SJCRH30 (cell line): ENCODE measurements around the gene PHACTR4. TPM values are rescaled to one million over a fixed set of nuclear protein-coding genes. Genes with fewer than 3 reads are reported as not detected.
A peak's percentile ranks its signal among the peaks of the same experiment; 100 is the strongest.
"Not testable (repeated sequence)": the region's sequence is repeated elsewhere in the genome, so short reads cannot be mapped to it uniquely, and the experiment has no call there.

Experiments
- DNase-seq, 2 experiments: peaks; one replicate each; pipeline ENCODE4 v3.0.0-alpha.2; 2015 to 2020
- H3K27ac ChIP-seq: fragments of 250-450 bp; sonication (Bioruptor Pico); 2 replicates; pipeline ENCODE4 v1.5.1; 2020; ENCODE audit warnings: mild to moderate bottlenecking, moderate library complexity
- H3K27me3 ChIP-seq: fragments of 250-450 bp; sonication (Bioruptor Pico); 2 replicates; pipeline ENCODE4 v1.5.1; 2020; ENCODE audit warnings: mild to moderate bottlenecking, moderate library complexity
- H3K36me3 ChIP-seq: fragments of 250-450 bp; sonication (Bioruptor Pico); 2 replicates; pipeline ENCODE4 v1.5.1; 2020; ENCODE audit warnings: mild to moderate bottlenecking, moderate library complexity
- H3K4me1 ChIP-seq: fragments of 250-450 bp; sonication (Bioruptor Pico); 2 replicates; pipeline ENCODE4 v1.5.1; 2020; ENCODE audit warnings: mild to moderate bottlenecking, moderate library complexity
- H3K4me3 ChIP-seq: fragments of 250-450 bp; sonication (Bioruptor Pico); 2 replicates; pipeline ENCODE4 v1.5.1; 2020; ENCODE audit warnings: mild to moderate bottlenecking, moderate library complexity
- H3K9me3 ChIP-seq: fragments of 250-450 bp; sonication (Bioruptor Pico); replicated peaks from 2 replicates; pipeline ENCODE4 v1.5.1; 2020; ENCODE audit warnings: mild to moderate bottlenecking, moderate library complexity
- total RNA-seq: library from RNA; depleted of rRNA; stranded (reverse); fragments of >200 nt; shearing (Covaris generic); gene quantifications from 2 replicates; pipeline ENCODE4 v1.2.3, GENCODE V29; 2014; rRNA removed

Gene PHACTR4
- total RNA-seq = 30.6 and 38.2 TPM in 2 replicates

DNA sequence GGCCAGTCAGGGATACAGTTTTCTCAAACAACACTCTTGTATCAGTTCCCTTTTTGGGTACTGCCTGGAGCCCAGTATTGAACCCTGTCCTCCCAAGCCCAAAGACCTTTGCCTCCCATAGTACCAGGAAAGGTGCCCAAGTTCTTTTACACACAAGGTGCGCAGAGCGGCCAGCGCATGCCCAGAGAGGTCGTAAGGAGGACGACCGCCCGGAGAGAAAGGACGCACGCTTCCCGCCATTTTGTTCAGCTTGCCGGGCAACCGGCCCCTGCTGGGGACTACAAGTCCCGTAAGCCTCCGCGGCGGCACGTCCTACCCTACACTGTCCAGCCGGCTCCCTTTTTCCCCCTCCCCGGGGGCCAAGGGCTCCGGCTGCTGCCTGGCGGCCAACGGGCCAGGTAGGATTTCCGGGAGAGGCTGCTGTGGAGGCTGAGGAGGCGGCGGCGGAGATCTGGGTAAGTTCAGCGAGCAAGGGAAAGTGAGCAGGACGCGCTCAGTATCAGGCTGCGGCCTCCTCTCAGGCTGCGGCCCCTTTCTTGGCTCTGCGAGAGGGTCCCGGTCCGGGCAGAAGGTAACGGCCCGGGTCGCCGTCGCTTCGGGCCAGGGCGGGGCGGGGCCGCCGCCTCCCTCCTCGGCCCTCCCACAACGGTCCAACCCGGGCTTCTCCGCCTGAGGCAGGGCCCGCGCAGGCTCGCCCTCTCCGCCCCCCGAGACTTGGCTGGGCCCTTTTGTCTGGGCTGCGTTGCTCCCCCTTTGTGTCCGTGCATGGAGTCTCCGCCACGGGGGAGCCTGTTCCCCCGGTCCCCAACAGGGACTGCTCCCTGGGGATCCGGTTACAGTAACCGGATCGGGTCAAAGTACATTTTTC lies at the start of gene PHACTR4:
PHACTR4 (plus strand) TSS at position 370 of the 868 bp plus-strand sequence. CDS start 37,708 bp downstream, outside the sequence.
- DNase-seq = peak; percentile 98 to 99
- Histone ChIP-seq H3K36me3 (peaks cover 3% of the 10 kb centered on the region; the same call in 1 of the 2 replicates), H3K27ac (peak within 1 kb of the TSS; percentile 84), H3K4me1 (0 out of 2 replicates have a peak, but pooled peaks cover 3% of the 10 kb centered on the region), H3K9me3 (no peaks in the 10 kb centered on the region), H3K4me3 (peak within 1 kb of the TSS; percentile 75), H3K27me3 (no peaks in the 10 kb centered on the region)

DNA sequence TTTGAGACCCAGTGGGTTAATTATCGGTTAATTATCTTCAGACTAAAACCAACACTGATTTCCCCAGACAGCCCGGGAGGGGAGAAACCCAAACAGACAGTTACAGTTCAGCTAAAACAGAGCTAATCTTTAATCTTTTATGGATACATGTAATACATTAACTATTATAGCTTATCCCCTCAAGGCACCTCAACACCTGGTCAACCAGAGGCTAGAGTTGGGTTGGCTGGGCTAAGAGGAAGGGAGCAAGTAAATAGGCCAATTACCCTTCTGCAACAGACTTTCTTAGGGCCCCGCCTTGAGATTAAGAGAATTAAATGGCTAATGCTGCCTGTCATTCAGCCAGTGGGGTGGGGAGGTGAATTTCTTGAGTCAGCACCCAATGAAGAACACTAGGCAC lies 47.3 kb upstream of the PHACTR4 start:
- no peak for DNase-seq
- Histone ChIP-seq H3K27ac (no peak overlapping the region), H3K9me3 (no peaks in the 10 kb centered on the region), H3K4me3 (no peak overlapping the region), H3K4me1 (no peaks in the 10 kb centered on the region), H3K27me3 (0 out of 2 replicates have a peak, but pooled peaks cover 4% of the 10 kb centered on the region), H3K36me3 (no peaks in the 10 kb centered on the region)

DNA sequence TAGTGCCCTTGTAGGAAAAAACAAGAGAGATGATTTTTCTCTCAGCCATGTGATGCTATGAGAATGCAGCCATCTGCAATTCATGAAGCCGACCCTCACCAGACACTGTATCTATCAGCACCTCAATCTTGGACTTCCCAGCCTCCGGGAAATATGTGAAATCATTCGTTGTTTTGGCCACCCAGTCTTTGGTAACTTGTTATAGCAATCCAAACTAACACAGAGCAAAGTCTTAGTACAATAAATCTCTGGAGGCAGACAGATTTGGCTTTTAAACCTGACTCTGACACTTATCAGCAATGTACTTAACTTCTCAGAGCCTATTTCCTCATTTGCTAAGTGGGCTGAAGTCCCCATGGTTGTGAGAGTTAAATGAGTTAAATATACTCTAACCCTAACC lies 45.8 kb upstream of the PHACTR4 start:
- Histone ChIP-seq H3K9me3 (no peaks in the 10 kb centered on the region), H3K27ac (no peak overlapping the region), H3K27me3 (0 out of 2 replicates have a peak, but pooled peaks cover 4% of the 10 kb centered on the region), H3K4me1 (no peaks in the 10 kb centered on the region), H3K4me3 (no peak overlapping the region), H3K36me3 (no peaks in the 10 kb centered on the region)
- no peak for DNase-seq

DNA sequence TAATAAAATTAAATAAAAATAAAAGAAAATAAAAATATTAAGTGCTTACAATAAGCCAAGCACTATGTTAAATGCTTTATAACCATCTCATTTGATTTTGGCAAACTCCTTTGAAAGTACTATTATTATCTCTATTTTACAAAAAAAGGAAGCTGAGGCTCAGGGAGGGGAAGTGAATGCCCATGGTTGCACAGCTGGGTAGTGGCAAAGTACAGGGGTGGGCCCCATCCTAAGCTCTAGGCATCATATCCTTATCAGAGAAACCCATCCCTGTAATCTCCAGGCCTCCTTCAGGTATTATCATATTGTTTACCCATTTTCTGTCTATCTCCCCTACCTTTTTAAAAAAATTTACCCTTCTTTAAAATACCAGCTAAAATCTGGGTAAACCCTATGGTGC lies 43.0 kb upstream of the PHACTR4 start:
- Histone ChIP-seq H3K4me3 (no peak overlapping the region), H3K27me3 (0 out of 2 replicates have a peak, but pooled peaks cover 4% of the 10 kb centered on the region), H3K9me3 (no peaks in the 10 kb centered on the region), H3K27ac (no peak overlapping the region), H3K36me3 (no peaks in the 10 kb centered on the region), H3K4me1 (peaks cover 5% of the 10 kb centered on the region)
- no peak for DNase-seq

DNA sequence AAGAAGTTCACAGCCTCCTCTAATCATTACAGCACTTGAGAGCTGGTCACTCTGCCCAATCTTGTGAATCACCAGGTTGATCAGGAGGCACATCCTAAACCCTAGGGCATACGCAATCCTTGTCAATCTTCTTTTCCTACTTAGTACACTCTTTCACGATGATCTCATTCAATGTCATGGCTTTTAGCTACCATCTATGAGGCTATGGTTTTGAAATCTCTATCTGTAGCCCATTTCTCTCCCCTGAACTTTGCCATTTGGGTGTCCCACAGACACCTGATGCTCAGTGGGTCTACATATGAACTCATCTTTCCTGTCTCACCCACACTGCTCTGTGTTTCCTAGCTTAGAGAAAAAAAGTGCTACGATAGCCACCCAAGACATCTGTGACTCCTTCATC lies 42.6 kb upstream of the PHACTR4 start:
- Histone ChIP-seq H3K9me3 (no peaks in the 10 kb centered on the region), H3K27me3 (0 out of 2 replicates have a peak, but pooled peaks cover 4% of the 10 kb centered on the region), H3K36me3 (no peaks in the 10 kb centered on the region), H3K4me3 (no peak overlapping the region), H3K4me1 (peaks cover 5% of the 10 kb centered on the region), H3K27ac (no peak overlapping the region)
- DNase-seq = no peak

DNA sequence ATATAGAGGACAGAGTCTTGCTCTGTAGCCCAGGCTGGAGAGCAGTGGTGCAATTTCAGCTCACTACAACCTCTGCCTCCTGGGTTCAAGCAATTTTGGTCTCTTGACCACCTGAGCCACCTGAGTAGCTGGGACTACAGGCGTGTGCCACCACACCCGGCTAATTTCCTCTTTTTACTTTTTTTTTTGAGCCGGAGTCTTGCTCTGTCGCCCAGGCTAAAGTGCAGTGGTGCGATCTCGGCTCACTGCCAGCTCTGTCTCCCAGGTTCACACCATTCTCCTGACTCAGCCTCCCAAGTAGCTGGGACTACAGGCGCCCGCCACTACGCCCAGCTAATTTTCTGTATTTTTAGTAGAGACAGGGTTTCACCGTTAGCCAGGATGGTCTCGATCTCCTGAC lies 42.1 kb upstream of the PHACTR4 start:
- not testable (repeated sequence) for DNase-seq, H3K4me3 ChIP-seq, H3K4me1 ChIP-seq, H3K27ac ChIP-seq, H3K27me3 ChIP-seq, H3K36me3 ChIP-seq, H3K9me3 ChIP-seq

DNA sequence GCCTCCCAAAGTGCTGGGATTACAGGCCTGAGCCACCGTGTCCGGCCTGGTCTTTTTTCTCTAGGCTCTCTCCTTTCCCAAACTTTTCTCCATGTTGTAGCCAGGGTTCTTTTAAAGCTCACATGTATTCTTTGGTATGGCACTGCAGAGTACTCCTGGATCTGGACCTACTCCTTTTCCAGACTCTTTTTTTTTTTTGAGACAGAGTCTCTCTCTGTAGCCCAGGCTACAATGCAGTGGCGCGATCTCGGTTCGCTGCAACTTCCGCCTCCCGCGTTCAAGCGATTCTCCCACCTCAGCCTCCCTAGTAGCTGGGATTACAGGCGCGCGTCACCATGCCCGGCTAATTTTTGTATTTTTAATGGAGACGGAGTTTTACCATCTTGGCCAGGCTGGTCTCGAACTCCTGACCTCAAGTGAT lies 41.3 kb upstream of the PHACTR4 start:
- peak overlapping the region; percentile 63 for H3K4me3 ChIP-seq
- H3K36me3 ChIP-seq = no peaks in the 10 kb centered on the region; the same call in 1 of the 2 replicates
- 0 out of 2 replicates have a peak, but pooled peaks cover 4% of the 10 kb centered on the region for H3K27me3 ChIP-seq
- no peaks in the 10 kb centered on the region for H3K9me3 ChIP-seq
- H3K4me1 ChIP-seq = peaks cover 5% of the 10 kb centered on the region
- H3K27ac ChIP-seq = peak overlapping the region; percentile 65
- DNase-seq = no peak

DNA sequence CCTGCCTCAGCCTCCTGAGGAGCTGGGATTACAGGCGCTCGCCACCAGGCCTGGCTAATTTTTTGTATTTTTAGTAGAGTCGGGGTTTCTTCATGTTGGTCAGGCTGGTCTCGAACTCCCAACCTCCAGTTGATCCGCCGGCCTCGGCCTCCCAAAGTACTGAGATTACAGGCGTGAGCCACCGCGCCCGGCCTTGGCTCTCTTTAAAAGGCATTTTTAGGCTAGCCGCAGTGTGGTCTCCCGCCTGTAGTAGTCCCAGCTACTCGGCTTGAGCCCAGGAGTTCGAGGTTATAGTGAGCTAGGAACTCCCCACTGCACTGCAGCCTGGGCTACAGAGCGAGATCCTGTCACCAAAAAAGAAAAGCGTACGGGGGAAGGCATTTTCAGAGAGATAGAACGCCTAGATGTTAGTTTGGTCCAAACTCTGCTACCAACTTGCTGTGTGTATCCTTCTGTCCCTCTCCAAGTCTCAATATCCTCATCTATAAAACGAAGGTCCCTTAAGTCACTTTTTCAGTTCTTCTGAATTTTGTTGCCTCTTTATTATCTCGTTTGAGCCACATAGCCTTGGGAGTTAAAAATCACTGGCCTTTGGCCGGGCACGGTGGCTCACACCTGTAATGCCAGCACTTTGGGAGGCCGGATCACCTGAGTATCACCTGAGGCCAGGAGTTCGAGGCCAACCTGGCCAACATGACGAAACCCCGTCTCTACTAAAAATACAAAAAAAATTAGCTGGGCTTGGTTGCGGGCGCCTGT lies 40.0 kb upstream of the PHACTR4 start:
- H3K27me3 ChIP-seq = no peaks in the 10 kb centered on the region
- H3K4me1 ChIP-seq = peaks cover 7% of the 10 kb centered on the region
- peak; percentile 43 to 55 for DNase-seq
- peak overlapping the region; percentile 65 for H3K27ac ChIP-seq
- peak overlapping the region; percentile 63 for H3K4me3 ChIP-seq
- peaks cover under 1% of the 10 kb centered on the region; the same call in 1 of the 2 replicates for H3K36me3 ChIP-seq
- no peaks in the 10 kb centered on the region for H3K9me3 ChIP-seq

DNA sequence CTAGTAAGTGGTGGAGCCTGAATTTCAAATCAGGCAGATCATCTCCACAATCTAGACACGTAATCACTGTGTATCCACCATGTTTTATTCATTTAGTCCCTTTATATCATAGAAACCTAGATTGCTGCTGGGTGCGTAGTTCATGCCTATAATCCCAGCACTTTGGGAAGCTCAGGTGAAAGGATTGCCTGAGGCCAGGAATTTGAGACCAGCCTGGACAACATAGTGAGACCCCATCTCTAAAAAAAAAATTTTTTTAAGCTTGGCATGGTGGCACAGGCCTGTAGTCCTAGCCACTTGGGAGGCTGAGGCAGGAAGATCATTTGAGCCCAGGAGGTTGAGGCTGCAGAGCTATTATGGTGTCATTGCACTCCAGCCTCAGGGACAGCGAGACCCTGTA lies 30.6 kb upstream of the PHACTR4 start:
- no peaks in the 10 kb centered on the region for H3K9me3 ChIP-seq
- peaks cover 3% of the 10 kb centered on the region; the same call in 1 of the 2 replicates for H3K4me1 ChIP-seq
- H3K4me3 ChIP-seq = no peak overlapping the region
- H3K36me3 ChIP-seq = peaks cover 11% of the 10 kb centered on the region
- DNase-seq = no peak
- H3K27ac ChIP-seq = no peak overlapping the region
- H3K27me3 ChIP-seq = 0 out of 2 replicates have a peak, but pooled peaks cover 2% of the 10 kb centered on the region

DNA sequence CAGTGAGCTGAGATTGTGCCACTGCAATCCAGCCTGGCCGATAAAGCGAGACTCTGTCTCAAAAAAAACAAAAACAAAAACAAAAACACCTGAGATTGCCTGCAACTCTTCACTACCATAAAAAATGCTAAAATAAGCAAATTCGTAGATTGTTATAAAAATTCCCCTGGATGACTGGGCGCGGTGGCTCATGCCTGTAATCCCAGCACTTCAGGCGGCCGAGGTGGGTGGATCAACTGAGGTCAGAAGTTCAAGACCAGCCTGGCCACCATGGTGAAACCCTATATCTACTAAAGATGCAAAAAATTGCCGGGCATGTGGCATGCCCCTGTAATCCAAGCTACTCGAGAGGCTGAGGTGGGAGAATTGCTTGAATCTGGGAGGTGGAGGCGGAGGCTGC lies 30.0 kb upstream of the PHACTR4 start:
- no peaks in the 10 kb centered on the region for H3K9me3 ChIP-seq
- DNase-seq = no peak
- 0 out of 2 replicates have a peak, but pooled peaks cover 2% of the 10 kb centered on the region for H3K27me3 ChIP-seq
- H3K36me3 ChIP-seq = peaks cover 10% of the 10 kb centered on the region
- no peaks in the 10 kb centered on the region for H3K4me1 ChIP-seq
- no peak overlapping the region for H3K4me3 ChIP-seq
- H3K27ac ChIP-seq = no peak overlapping the region

DNA sequence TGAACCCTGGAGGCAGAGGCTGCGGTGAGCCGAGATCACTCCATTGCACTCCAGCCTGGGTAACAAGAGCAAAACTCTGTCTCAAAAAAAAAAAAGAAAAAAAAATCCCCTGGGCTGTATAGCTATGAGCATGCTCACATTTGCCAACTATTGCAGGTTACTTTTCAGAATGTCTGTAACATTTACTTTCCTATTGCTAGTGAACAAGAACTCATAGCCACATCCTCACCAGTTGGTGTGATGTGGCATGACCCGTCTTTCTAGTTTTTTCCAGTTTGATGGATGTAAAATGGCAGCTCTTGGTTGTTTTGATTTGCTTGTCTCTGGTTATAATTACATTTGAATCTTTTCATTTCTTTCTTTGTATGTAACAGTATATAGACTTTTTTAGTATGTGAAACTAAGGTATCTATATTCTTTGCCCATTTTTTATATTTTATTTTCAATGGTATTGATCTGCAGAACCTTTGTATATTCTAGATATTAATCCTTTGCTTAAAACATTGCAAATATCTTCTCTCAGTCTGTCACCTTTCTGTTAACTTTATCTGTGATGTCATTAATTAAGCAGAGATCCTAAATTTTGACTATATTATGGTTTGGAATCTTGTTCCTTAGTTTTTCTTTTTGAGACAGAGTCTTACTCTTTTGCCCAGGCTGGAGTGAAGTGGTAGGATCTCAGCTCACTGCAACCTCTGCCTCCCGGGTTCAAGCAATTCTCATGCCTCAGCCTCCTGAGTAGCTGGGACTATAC lies 29.1 kb upstream of the PHACTR4 start:
- H3K9me3 ChIP-seq = no peaks in the 10 kb centered on the region
- DNase-seq = no peak
- no peak overlapping the region for H3K4me3 ChIP-seq
- H3K27me3 ChIP-seq = 0 out of 2 replicates have a peak, but pooled peaks cover 2% of the 10 kb centered on the region
- no peak overlapping the region for H3K27ac ChIP-seq
- peaks cover 6% of the 10 kb centered on the region for H3K36me3 ChIP-seq
- H3K4me1 ChIP-seq = no peaks in the 10 kb centered on the region

DNA sequence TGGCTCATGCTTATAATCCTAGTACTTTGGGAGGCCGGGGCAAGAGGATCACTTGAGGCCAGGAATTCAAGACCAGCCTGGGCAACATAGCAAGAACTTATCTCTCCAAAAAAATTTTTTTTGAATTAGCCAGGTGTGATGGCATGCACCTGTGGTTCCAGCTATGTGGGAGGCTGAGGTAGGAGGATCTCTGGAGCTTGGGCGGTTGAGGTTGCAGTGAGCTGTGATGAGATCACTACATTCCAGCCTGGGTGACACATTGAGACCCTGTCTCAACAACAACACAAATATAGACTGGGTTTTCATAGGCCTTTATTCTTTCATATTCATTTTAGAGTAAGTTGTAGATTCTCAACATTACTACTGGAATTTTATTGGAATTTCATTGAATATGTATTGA lies 27.9 kb upstream of the PHACTR4 start:
- 0 out of 2 replicates have a peak, but pooled peaks cover 2% of the 10 kb centered on the region for H3K27me3 ChIP-seq
- no peak for DNase-seq
- no peak overlapping the region for H3K4me3 ChIP-seq
- H3K9me3 ChIP-seq = no peaks in the 10 kb centered on the region
- H3K36me3 ChIP-seq = no peaks in the 10 kb centered on the region
- no peak overlapping the region for H3K27ac ChIP-seq
- H3K4me1 ChIP-seq = no peaks in the 10 kb centered on the region

DNA sequence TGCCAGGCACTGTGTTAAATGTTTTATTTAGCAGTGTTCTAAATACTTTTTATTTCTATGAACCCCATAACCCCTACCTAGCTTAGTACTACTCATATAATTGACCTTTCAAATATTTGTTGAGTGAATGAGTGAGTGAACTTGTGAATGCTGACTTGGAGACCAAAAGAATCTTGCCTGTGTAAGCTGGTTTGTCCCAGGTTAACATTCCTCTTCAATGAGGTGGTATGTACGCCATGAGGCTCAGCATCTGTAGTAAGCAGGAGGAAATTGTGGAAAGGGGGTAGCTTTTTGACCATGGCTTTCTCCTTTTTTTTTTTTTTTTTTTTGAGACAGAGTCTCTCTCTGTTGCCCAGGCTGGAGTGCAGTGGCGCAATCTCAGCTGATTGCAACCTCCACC lies 26.1 kb upstream of the PHACTR4 start:
- Histone ChIP-seq H3K36me3 (no peaks in the 10 kb centered on the region), H3K4me3 (no peak overlapping the region), H3K9me3 (no peaks in the 10 kb centered on the region), H3K27ac (no peak overlapping the region), H3K4me1 (no peaks in the 10 kb centered on the region), H3K27me3 (0 out of 2 replicates have a peak, but pooled peaks cover 2% of the 10 kb centered on the region)
- no peak for DNase-seq

DNA sequence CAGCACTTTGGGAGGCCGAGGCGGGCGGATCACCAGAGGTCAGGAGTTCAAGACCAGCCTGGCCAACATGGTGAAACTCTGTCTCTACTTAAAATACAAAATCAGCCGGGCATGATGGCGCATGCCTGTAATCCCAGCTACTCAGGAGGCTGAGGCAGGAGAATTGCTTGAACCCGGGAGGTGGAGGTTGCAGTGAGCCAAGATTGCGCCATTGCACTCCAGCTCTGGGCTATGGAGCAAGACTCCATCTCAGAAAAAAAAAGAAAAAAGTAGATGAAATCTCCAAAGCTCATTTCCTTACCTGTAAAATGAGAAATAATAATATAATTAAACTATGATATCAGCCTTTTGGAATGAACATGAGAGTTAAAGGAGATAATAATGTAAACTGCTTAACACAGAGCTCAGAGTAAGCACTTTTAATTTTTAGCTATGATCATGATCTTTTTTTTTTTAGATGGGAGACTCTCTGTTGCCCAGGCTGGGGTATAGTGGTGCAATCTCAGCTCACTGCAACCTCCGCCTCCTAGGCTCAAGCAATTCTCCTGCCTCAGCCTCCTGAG lies 16.2 kb upstream of the PHACTR4 start:
- H3K9me3 ChIP-seq, H3K4me3 ChIP-seq, DNase-seq: not testable (repeated sequence)

More for the DNA sequence above, 16.2 kb upstream of the PHACTR4 start:
- H3K36me3 ChIP-seq, H3K27ac ChIP-seq, H3K4me1 ChIP-seq, H3K27me3 ChIP-seq: not testable (repeated sequence)
